B cell (primary cell): ENCODE results near the gene ZBBX. TPM values are rescaled to one million over a fixed set of nuclear protein-coding genes. Genes with fewer than 3 reads are reported as not detected.

Source experiments
- ATAC-seq: fragments of 200-7000 bp; cut with Tn5 transposase; one replicate; pipeline ENCODE4 v1.10.0; 2021; ENCODE audit warnings: low read depth, mild to moderate bottlenecking, moderate number of reproducible peaks, moderate library complexity
- CTCF ChIA-PET: fragments of 350-600 bp; sonication (Branson Sonifier 250); formaldehyde crosslinking; loops from one replicate; lab custom pipeline; 2021; ENCODE audit warnings: antibody characterized with exemption, inconsistent platforms; lab: Charles Lee
- POLR2A ChIA-PET: fragments of 350-600 bp; sonication (Branson Sonifier 250); formaldehyde crosslinking; loops from one replicate; lab custom pipeline; 2021; ENCODE audit warnings: antibody characterized with exemption; lab: Charles Lee
- DNase-seq: peaks from one replicate; pipeline ENCODE4 v3.0.0; 2013
- H2AFZ ChIP-seq: 2 replicates; pipeline ENCODE4 v1.6.1; 2012; ENCODE audit warnings: mild to moderate bottlenecking, low read depth, low read length; ENCODE audit not compliant: insufficient read depth, poor library complexity, severe bottlenecking
- H3K27ac ChIP-seq, 2 donors: 1 replicate in 1 of 2; 2 replicates in 1 of 2; pipeline ENCODE4 v1.5.1; 2012 to 2013; ENCODE audit warnings: low read length in 2 of 2, mild to moderate bottlenecking in 2 of 2, moderate library complexity in 1 of 2
- H3K27me3 ChIP-seq, 4 experiments: fragments of 200-600 bp in 1 of 4; sonication (generic) in 1 of 4; replicated peaks in 1 of 4; 1 replicate in 2 of 4; 2 replicates in 2 of 4; pipeline versions ENCODE4 v1.6.1 to v1.7.0; 2013 to 2016; ENCODE audit warnings: low read length in 3 of 4, mild to moderate bottlenecking in 2 of 4, mixed read lengths in 1 of 4, moderate library complexity in 1 of 4; ENCODE audit not compliant: insufficient read depth in 4 of 4, control insufficient read depth in 3 of 4; ENCODE audit errors: control extremely low read depth in 1 of 4
- H3K36me3 ChIP-seq, 2 experiments: replicated peaks in 1 of 2; 1 replicate in 1 of 2; 2 replicates in 1 of 2; pipeline versions ENCODE4 v1.6.1 to v1.7.1; 2013; ENCODE audit warnings: low read length in 1 of 2; ENCODE audit not compliant: insufficient read depth in 2 of 2, control insufficient read depth in 1 of 2; ENCODE audit errors: control extremely low read depth in 1 of 2, extremely low read depth in 1 of 2
- H3K4me1 ChIP-seq, 2 donors: fragments of 200-600 bp in 1 of 2; sonication (generic) in 1 of 2; 1 replicate in 1 of 2; 2 replicates in 1 of 2; pipeline versions ENCODE4 v1.5.1 to v1.6.1; 2013 to 2017; ENCODE audit warnings: low read length in 2 of 2; ENCODE audit not compliant: control insufficient read depth in 2 of 2, insufficient read depth in 2 of 2
- H3K4me2 ChIP-seq: replicated peaks from 2 replicates; pipeline ENCODE3; 2012; ENCODE audit warnings: mild to moderate bottlenecking, low read depth, low read length; ENCODE audit not compliant: poor library complexity, severe bottlenecking
- H3K4me3 ChIP-seq, 5 experiments: fragments of 200-600 bp in 1 of 5; sonication (generic) in 1 of 5; 1 replicate in 3 of 5; 2 replicates in 2 of 5; pipeline versions ENCODE4 v1.5.1 to v1.7.0; 2011 to 2016; ENCODE audit warnings: low read length in 4 of 5, mild to moderate bottlenecking in 4 of 5, low read depth in 2 of 5, control low read depth in 1 of 5, moderate library complexity in 1 of 5; ENCODE audit not compliant: insufficient read depth in 1 of 5; ENCODE audit errors: control extremely low read depth in 1 of 5, extremely low read depth in 1 of 5
- H3K79me2 ChIP-seq: fragments of 200-600 bp; sonication (generic); one replicate; pipeline ENCODE4 v1.6.0; 2016; ENCODE audit warnings: low read length; ENCODE audit not compliant: control insufficient read depth, insufficient read depth
- H3K9ac ChIP-seq: fragments of 200-600 bp; sonication (generic); 2 replicates; pipeline ENCODE4 v1.6.1; 2017; ENCODE audit warnings: mild to moderate bottlenecking, low read length, moderate library complexity
- H3K9me3 ChIP-seq, 3 donors: one replicate each; pipeline versions ENCODE4 v1.6.1 to v1.7.1; 2013; ENCODE audit warnings: low read length in 2 of 3; ENCODE audit not compliant: control insufficient read depth in 2 of 3, insufficient read depth in 1 of 3; ENCODE audit errors: control extremely low read depth in 1 of 3
- H4K20me1 ChIP-seq: 2 replicates; pipeline ENCODE4 v1.6.0; 2012; ENCODE audit warnings: mild to moderate bottlenecking, low read length; ENCODE audit not compliant: insufficient read depth, control insufficient read depth, poor library complexity, severe bottlenecking
- H3K27ac Mint-ChIP-seq: one replicate; pipeline ENCODE4 v1.8.0; 2021; ENCODE audit warnings: mixed read lengths
- H3K27me3 Mint-ChIP-seq: one replicate; pipeline ENCODE4 v1.8.0; 2021; ENCODE audit warnings: mixed read lengths
- H3K4me1 Mint-ChIP-seq: one replicate; pipeline ENCODE4 v1.8.0; 2021; ENCODE audit warnings: mixed read lengths
- H3K4me3 Mint-ChIP-seq: one replicate; pipeline ENCODE4 v1.8.0; 2021; ENCODE audit warnings: mixed read lengths
- H3K9me3 Mint-ChIP-seq: one replicate; pipeline ENCODE4 v1.8.0; 2022; ENCODE audit warnings: mixed read lengths; ENCODE audit not compliant: insufficient read depth
- CTCF ChIP-seq: fragments of 200-600 bp; IDR thresholded peaks from one replicate; pipeline ENCODE4 v1.8.0; 2022; ENCODE audit warnings: antibody characterized with exemption, mild to moderate bottlenecking
- EZH2 ChIP-seq: IDR thresholded peaks from 2 replicates; pipeline ENCODE4 v1.6.1; 2012; ENCODE audit warnings: borderline replicate concordance, low read depth, mild to moderate bottlenecking, moderate library complexity, low read length; ENCODE audit not compliant: insufficient read depth, poor library complexity, severe bottlenecking
- WGBS: methylation state at CpG from one replicate; pipeline ENCODE4 v1.1.5; 2013; ENCODE audit warnings: missing lambda C conversion rate; ENCODE audit not compliant: insufficient coverage; 5-methylcytosine and 5-hydroxymethylcytosine counted together
- intact Hi-C: fragments of 100-400 bp; cut with micrococcal nuclease; formaldehyde crosslinking; loops from one replicate; pipeline ENCODE4 v1.10.0; 2022
- polyA plus RNA-seq: library from polyadenylated mRNA; depleted of rRNA; stranded (reverse); fragments of >200 nt; gene quantifications from 2 replicates; pipeline ENCODE4 v1.2.3, GENCODE V29; 2012
- total RNA-seq, 2 donors: library from RNA; stranded (reverse); fragments of 120-200 nt in 1 of 2; gene quantifications; 1 replicate in 1 of 2; 2 replicates in 1 of 2; pipeline versions ENCODE4 v1.2.3 to v1.2.4, GENCODE V29; 2013 to 2022

The ZBBX gene
- total and polyA plus RNA-seq, 2 donors (not counting 1 experiment from before 2014, with no cell fraction given) = not detected

DNA sequence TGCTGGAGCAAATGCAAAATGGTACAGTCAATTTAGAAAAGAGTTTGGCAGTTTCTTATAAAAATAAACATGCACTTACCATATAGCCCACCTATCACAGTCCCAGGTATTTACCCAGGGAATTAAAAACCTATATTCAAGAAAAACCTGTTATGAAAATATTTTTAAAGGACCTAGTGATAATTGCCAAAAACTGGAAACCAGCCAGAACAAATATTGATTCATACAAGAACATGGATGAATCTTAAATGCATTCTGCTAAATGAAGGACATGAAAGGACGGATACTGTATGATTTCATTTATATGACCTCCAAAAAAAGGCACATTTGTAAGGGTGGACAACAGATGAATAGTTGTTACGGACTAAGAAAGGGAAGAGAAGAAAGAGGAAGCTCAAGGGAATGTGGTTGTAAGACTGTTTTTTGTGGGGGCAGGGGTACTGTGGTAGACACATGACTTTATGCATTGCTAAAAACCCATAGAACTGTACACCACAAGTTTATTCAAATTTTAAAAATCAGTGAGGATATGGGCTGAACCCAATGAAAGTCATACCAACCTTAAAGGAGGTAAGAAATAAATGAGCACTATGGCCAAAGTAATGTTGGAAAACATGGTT is 61.0 kb downstream of the ZBBX start:
- no peaks in the 10 kb centered on the region for H3K27me3 ChIP-seq
- no peaks in the 10 kb centered on the region for H3K4me1 ChIP-seq
- no peak overlapping the region for H2AFZ ChIP-seq
- TF ChIP-seq EZH2 (no peak), CTCF (no peak)
- no CpG with 5 or more reads among the region's 2 CpGs for WGBS
- ChIA-PET POLR2A (no interaction called here), CTCF (no interaction called here)
- H3K4me2 ChIP-seq = no peak overlapping the region
- no peak overlapping the region for H3K27ac Mint-ChIP-seq
- no peaks in the 10 kb centered on the region for H4K20me1 ChIP-seq
- no peak overlapping the region for H3K4me3 ChIP-seq
- no peak overlapping the region for H3K4me3 Mint-ChIP-seq
- H3K9ac ChIP-seq = no peak overlapping the region
- H3K27ac ChIP-seq = no peak overlapping the region
- no peaks in the 10 kb centered on the region for H3K4me1 Mint-ChIP-seq
- H3K9me3 ChIP-seq = no peaks in the 10 kb centered on the region
- no peaks in the 10 kb centered on the region for H3K79me2 ChIP-seq
- DNase-seq (no peak), ATAC-seq (no peak)
- H3K36me3 ChIP-seq = no peaks in the 10 kb centered on the region
- no peaks in the 10 kb centered on the region for H3K9me3 Mint-ChIP-seq
- intact Hi-C loops = no loop called here
- no peaks in the 10 kb centered on the region for H3K27me3 Mint-ChIP-seq

DNA sequence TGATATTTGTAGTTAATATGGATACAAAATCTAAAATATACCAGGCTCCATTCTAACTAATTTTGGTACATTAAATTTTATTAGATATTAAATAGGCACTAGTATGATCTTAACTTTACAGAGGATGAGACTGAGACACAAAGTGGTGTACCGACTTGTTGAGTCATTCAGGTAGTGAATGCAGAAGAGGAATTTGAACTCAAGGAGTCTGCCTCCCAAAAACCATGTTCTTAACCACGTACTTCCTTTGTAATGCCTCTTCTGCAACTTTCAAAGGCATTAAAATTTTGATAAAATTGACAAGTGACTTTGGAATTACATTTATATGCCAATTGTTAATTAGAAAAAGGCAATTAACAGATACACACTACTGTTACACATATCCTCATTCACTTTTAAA is 61.8 kb downstream of the ZBBX start:
- ChIA-PET POLR2A (no interaction called here), CTCF (no interaction called here)
- TF ChIP-seq CTCF (no peak), EZH2 (no peak)
- H3K36me3 ChIP-seq = no peaks in the 10 kb centered on the region
- no peak overlapping the region for H2AFZ ChIP-seq
- H3K27ac Mint-ChIP-seq = no peak overlapping the region
- no peaks in the 10 kb centered on the region for H4K20me1 ChIP-seq
- no peaks in the 10 kb centered on the region for H3K4me1 ChIP-seq
- ATAC-seq (no peak), DNase-seq (no peak)
- no peak overlapping the region for H3K27ac ChIP-seq
- H3K9me3 Mint-ChIP-seq = no peaks in the 10 kb centered on the region
- whole genome bisulfite sequencing = no CpG with 5 or more reads among the region's 2 CpGs
- H3K4me1 Mint-ChIP-seq = no peaks in the 10 kb centered on the region
- H3K27me3 Mint-ChIP-seq = no peaks in the 10 kb centered on the region
- no peak overlapping the region for H3K4me3 Mint-ChIP-seq
- no peak overlapping the region for H3K4me3 ChIP-seq
- no peaks in the 10 kb centered on the region for H3K27me3 ChIP-seq
- H3K9ac ChIP-seq = no peak overlapping the region
- H3K4me2 ChIP-seq = no peak overlapping the region
- no peaks in the 10 kb centered on the region for H3K79me2 ChIP-seq
- intact Hi-C loops = no loop called here
- no peaks in the 10 kb centered on the region for H3K9me3 ChIP-seq
